Trophoblast cell (in vitro differentiated cells and primary cell): Measurements from ENCODE around the gene APOD.
"Not testable (repeated sequence)": the region's sequence is repeated elsewhere in the genome, so short reads cannot be mapped to it uniquely, and the experiment has no call there.

ENCODE experiments used
- DNase-seq, 2 donors: peaks; one replicate each; pipeline ENCODE4 v3.0.0-alpha.2; 2016
- H2AFZ ChIP-seq: 2 replicates; pipeline ENCODE4 v1.6.1; 2013; ENCODE audit warnings: low read length, moderate library complexity, mild to moderate bottlenecking; ENCODE audit not compliant: insufficient read depth, poor library complexity
- H2AK5ac ChIP-seq: 2 replicates; pipeline ENCODE4 v1.6.1; 2013; ENCODE audit warnings: mild to moderate bottlenecking, low read length
- H2BK120ac ChIP-seq: 2 replicates; pipeline ENCODE4 v1.6.1; 2013; ENCODE audit warnings: low read length, mild to moderate bottlenecking, moderate library complexity; ENCODE audit not compliant: insufficient read depth, poor library complexity
- H2BK12ac ChIP-seq: 2 replicates; pipeline ENCODE4 v1.6.1; 2013; ENCODE audit warnings: mild to moderate bottlenecking, low read length, moderate library complexity
- H2BK5ac ChIP-seq: 2 replicates; pipeline ENCODE4 v1.6.1; 2013; ENCODE audit warnings: low read length, low read depth, moderate library complexity, mild to moderate bottlenecking; ENCODE audit not compliant: poor library complexity
- H3K14ac ChIP-seq: 2 replicates; pipeline ENCODE4 v1.6.1; 2013; ENCODE audit warnings: mild to moderate bottlenecking, low read length
- H3K18ac ChIP-seq: 2 replicates; pipeline ENCODE4 v1.6.1; 2013; ENCODE audit warnings: mild to moderate bottlenecking, low read length
- H3K23ac ChIP-seq: 2 replicates; pipeline ENCODE4 v1.6.1; 2013; ENCODE audit warnings: low read length
- H3K27ac ChIP-seq: 2 replicates; pipeline ENCODE4 v1.5.1; 2013; ENCODE audit warnings: low read depth, mild to moderate bottlenecking, inconsistent platforms, low read length, moderate library complexity
- H3K27me3 ChIP-seq: 2 replicates; pipeline ENCODE4 v1.6.1; 2013; ENCODE audit warnings: inconsistent platforms, mild to moderate bottlenecking, low read length, moderate library complexity; ENCODE audit not compliant: insufficient read depth
- H3K36me3 ChIP-seq, 2 experiments: 1 replicate in 1 of 2; 2 replicates in 1 of 2; pipeline ENCODE4 v1.6.1; 2013; ENCODE audit warnings: low read length in 2 of 2, mild to moderate bottlenecking in 2 of 2, moderate library complexity in 1 of 2; ENCODE audit not compliant: insufficient read depth in 2 of 2, control insufficient read depth in 1 of 2
- H3K4ac ChIP-seq: 2 replicates; pipeline ENCODE4 v1.6.1; 2013; ENCODE audit warnings: low read depth, mild to moderate bottlenecking, low read length, moderate library complexity
- H3K4me1 ChIP-seq, 2 experiments: 1 replicate in 1 of 2; 2 replicates in 1 of 2; pipeline ENCODE4 v1.6.1; 2013; ENCODE audit warnings: low read length in 2 of 2, mild to moderate bottlenecking in 2 of 2, moderate library complexity in 1 of 2; ENCODE audit not compliant: insufficient read depth in 2 of 2, control insufficient read depth in 1 of 2
- H3K4me2 ChIP-seq: 2 replicates; pipeline ENCODE4 v1.6.1; 2013; ENCODE audit warnings: inconsistent platforms, mild to moderate bottlenecking, low read length, moderate library complexity
- H3K4me3 ChIP-seq: 2 replicates; pipeline ENCODE4 v1.5.1; 2013; ENCODE audit warnings: mild to moderate bottlenecking, low read depth, low read length, inconsistent platforms
- H3K79me1 ChIP-seq: one replicate; pipeline ENCODE4 v1.6.1; 2013; ENCODE audit warnings: low read length
- H3K79me2 ChIP-seq: 2 replicates; pipeline ENCODE4 v1.6.1; 2013; ENCODE audit warnings: low read length, mild to moderate bottlenecking; ENCODE audit not compliant: control insufficient read depth, insufficient read depth, poor library complexity
- H3K9ac ChIP-seq: 2 replicates; pipeline ENCODE4 v1.6.1; 2013; ENCODE audit warnings: mild to moderate bottlenecking, low read length
- H3K9me3 ChIP-seq: 2 replicates; pipeline ENCODE4 v1.6.1; 2013; ENCODE audit warnings: low read depth, mild to moderate bottlenecking, control low read depth, inconsistent platforms, low read length; ENCODE audit not compliant: insufficient read depth
- H4K12ac ChIP-seq: 2 replicates; pipeline ENCODE4 v1.6.1; 2013; ENCODE audit warnings: low read depth, mild to moderate bottlenecking, low read length, moderate library complexity
- H4K8ac ChIP-seq: 2 replicates; pipeline ENCODE4 v1.6.1; 2013; ENCODE audit warnings: low read depth, mild to moderate bottlenecking, low read length, moderate library complexity
- H4K91ac ChIP-seq: one replicate; pipeline ENCODE4 v1.6.1; 2013; ENCODE audit warnings: low read depth, mild to moderate bottlenecking, low read length, moderate library complexity
- WGBS: extraction: QIAGEN DNeasy Blood & Tissue Kit; methylation state at CpG from one replicate; pipeline ENCODE4 v1.1.7; 2013; ENCODE audit warnings: missing lambda C conversion rate; ENCODE audit not compliant: insufficient read length, insufficient coverage; ENCODE audit errors: extremely low coverage; 5-methylcytosine and 5-hydroxymethylcytosine counted together

Gene APOD

GRCh38 chr3:195622523-195623170 lies 38.9 kb upstream of the APOD start:
- not testable (repeated sequence) for H3K79me1 ChIP-seq, H2BK5ac ChIP-seq, H2AK5ac ChIP-seq, H3K4ac ChIP-seq, H3K27ac ChIP-seq, H3K9me3 ChIP-seq, H4K91ac ChIP-seq, H2BK120ac ChIP-seq, H4K8ac ChIP-seq, H3K4me2 ChIP-seq, H3K4me3 ChIP-seq, DNase-seq, H3K27me3 ChIP-seq, H3K36me3 ChIP-seq, H3K4me1 ChIP-seq, H3K79me2 ChIP-seq, H3K18ac ChIP-seq, H4K12ac ChIP-seq, H3K14ac ChIP-seq, H2BK12ac ChIP-seq, H3K9ac ChIP-seq, H3K23ac ChIP-seq, H2AFZ ChIP-seq
- no CpG with 5 or more reads among the region's 17 CpGs for WGBS

DNA sequence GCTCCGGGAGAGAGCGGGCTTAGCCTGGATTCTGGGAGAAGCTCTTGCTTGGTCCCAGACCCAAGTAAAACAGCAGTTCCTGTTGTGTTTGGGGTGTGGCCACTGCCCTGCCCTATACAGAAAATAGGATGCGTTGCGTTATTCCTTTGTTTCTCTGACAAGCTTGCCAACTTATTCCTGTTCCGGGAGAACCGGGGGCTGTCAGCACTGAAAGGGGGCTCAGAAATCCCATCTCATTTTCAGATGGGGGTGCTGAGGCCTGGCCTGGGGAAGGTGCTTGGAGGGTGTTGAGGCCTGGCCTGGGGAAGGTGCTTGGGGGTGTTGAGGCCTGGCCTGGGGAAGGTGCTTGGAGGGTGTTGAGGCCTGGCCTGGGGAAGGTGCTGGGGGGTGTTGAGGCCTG lies 38.3 kb upstream of the APOD start:
- H3K23ac ChIP-seq, H3K9ac ChIP-seq, H3K4ac ChIP-seq, H3K27ac ChIP-seq, H3K18ac ChIP-seq, H2BK120ac ChIP-seq, H3K9me3 ChIP-seq, H4K8ac ChIP-seq, H3K14ac ChIP-seq, DNase-seq, H2AK5ac ChIP-seq, H3K4me1 ChIP-seq, H3K4me2 ChIP-seq, H2BK12ac ChIP-seq, H2BK5ac ChIP-seq, H4K91ac ChIP-seq, H3K36me3 ChIP-seq, H3K79me2 ChIP-seq, H3K4me3 ChIP-seq, H3K79me1 ChIP-seq, H3K27me3 ChIP-seq, H2AFZ ChIP-seq, H4K12ac ChIP-seq: not testable (repeated sequence)
- WGBS = no CpG with 5 or more reads among the region's 6 CpGs

DNA sequence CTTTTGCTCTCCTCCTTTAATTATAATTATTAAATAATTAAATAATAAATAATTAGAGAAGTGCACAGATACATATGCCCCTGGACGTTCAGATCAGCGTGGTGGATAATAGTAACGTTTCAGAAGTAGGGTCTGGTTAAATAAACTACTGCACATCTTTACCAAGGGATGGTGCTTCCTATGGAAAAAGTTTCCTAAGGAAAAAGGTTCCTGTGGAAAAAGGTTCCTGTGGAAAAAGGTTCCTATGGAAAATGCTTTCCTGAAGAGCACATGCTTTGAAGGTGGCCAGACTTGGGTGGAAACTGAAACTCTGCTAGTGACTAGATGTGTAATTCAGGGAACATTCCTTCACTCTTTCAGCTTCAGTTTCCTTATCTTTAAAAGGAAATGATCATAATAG lies 37.4 kb upstream of the APOD start:
- H3K79me1 ChIP-seq = not testable (repeated sequence)

DNA sequence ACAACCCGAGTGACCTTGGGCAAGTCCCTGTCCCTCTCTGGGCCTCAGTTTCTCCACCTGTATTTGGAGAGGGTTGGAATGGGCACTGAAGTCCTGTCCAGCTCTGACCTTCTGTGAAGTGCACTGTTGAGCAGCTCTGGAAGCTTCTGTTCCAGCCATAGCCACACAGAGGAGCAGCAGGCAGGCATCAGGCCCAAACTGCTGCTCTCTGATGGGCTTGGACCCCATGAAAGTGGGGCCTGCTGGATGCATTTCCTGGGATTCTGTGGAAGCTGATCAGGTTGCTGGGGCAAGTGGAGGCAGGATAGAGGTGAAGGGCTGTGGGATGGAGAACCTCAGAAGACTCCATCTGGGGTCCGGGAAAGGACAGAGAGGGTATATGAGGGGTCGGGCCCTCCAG lies 36.7 kb upstream of the APOD start:
- H3K4ac ChIP-seq, H3K4me1 ChIP-seq, H2BK120ac ChIP-seq, H3K4me3 ChIP-seq, H2BK12ac ChIP-seq, DNase-seq, H4K8ac ChIP-seq, H4K91ac ChIP-seq, H3K79me2 ChIP-seq, H2AFZ ChIP-seq, H3K36me3 ChIP-seq, H3K23ac ChIP-seq, H3K27me3 ChIP-seq, H3K9me3 ChIP-seq, H3K27ac ChIP-seq, H2AK5ac ChIP-seq, H2BK5ac ChIP-seq, H3K14ac ChIP-seq, H3K9ac ChIP-seq, H3K18ac ChIP-seq, H3K79me1 ChIP-seq, H4K12ac ChIP-seq, H3K4me2 ChIP-seq: not testable (repeated sequence)
- no CpG with 5 or more reads among the region's 3 CpGs for WGBS

More for the DNA sequence above, 37.4 kb upstream of the APOD start:
- H3K36me3 ChIP-seq, H3K9me3 ChIP-seq, H3K14ac ChIP-seq, H3K79me2 ChIP-seq, H2BK120ac ChIP-seq, H4K91ac ChIP-seq, H3K27me3 ChIP-seq, H3K4me1 ChIP-seq, H2BK12ac ChIP-seq, H3K4me2 ChIP-seq, H2AFZ ChIP-seq, H2BK5ac ChIP-seq, H3K23ac ChIP-seq, H2AK5ac ChIP-seq, H4K8ac ChIP-seq, H3K4ac ChIP-seq, H3K4me3 ChIP-seq, H3K18ac ChIP-seq, DNase-seq, H3K27ac ChIP-seq, H3K9ac ChIP-seq, H4K12ac ChIP-seq: not testable (repeated sequence)
- no CpG with 5 or more reads among the region's 3 CpGs for WGBS
